Uterus (tissue), 2 donors: ENCODE measurements around the gene DLK1.

Source experiments
- CTCF ChIP-seq, 4 experiments: fragments of 200-600 bp in 2 of 4; fragments of 450-650 bp in 2 of 4; sonication (generic) in 2 of 4; IDR thresholded peaks; one replicate each; pipeline ENCODE4 v1.5.1; 2016 to 2019; ENCODE audit warnings: antibody characterized with exemption in 4 of 4, mild to moderate bottlenecking in 2 of 4, moderate library complexity in 1 of 4
- POLR2A ChIP-seq, 2 donors: fragments of 450-650 bp; IDR thresholded peaks; one replicate each; pipeline ENCODE4 v1.6.1; 2016; ENCODE audit warnings: antibody characterized with exemption in 2 of 2, mild to moderate bottlenecking in 1 of 2, moderate library complexity in 1 of 2

DNA sequence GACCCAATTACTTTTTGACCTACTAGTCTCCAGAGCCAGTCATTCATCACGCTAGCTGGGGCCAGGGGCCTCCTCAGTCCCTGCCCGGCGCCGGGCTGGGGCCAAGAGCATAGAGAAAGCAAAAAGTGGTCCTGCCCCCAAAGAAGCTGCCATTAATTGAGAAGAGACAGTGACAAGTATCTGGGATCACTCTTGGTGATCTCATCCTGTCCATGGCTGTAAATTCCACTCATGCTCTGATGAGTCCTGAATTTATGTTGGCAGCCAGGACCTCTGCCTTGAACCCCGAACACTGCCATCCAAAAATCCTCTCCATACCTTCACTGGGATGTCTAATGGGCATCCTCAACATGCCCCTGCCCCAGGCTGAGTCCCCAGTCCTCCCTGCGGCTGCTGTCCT is 34.4 kb upstream of the DLK1 start:
- TF ChIP-seq CTCF (IDR thresholded peaks at IDR 0.05) (no peak), POLR2A (IDR thresholded peaks at IDR 0.05) (no peak)
